Fibroblast of pulmonary artery (primary cell): ENCODE measurements around the gene RBMS1.

Source experiments
- DNase-seq: peaks from one replicate; pipeline ENCODE4 v3.0.0-alpha.2; 2010; ENCODE audit warnings: low read depth
- H3K4me3 ChIP-seq: replicated peaks from 2 replicates; pipeline ENCODE4 v1.5.1; 2011; ENCODE audit warnings: low read depth, mild to moderate bottlenecking, control low read depth, low read length, moderate library complexity
- TF ChIP-seq, protein P1 (sequence below): IDR thresholded peaks from 2 replicates; pipeline ENCODE4 v1.5.1; 2011; ENCODE audit warnings: mild to moderate bottlenecking, control low read depth, low read length, inconsistent platforms; ENCODE audit errors: missing control alignments

RBMS1 gene

DNA sequence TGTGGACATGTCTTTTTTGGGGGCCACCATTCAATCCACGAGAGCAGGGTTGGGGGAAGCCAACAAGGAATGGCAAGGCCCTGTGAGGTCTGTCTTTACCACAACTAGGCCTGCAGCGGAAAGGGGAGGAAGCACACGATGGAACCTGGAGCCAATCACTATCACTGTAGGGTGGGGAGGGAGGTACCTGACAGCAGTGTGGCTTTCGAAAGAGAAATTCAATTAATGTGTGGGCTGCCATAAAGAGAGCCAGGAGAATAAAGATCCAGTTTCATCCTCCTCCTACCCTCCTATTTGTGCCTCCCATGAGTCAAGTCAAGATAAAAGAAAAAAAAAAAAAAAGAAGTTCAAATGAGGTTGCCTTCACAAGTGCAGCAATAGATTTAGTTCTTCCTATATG is 18.9 kb upstream of the RBMS1 start:
- DNase-seq: no peak
- TF ChIP-seq, protein P1, sequence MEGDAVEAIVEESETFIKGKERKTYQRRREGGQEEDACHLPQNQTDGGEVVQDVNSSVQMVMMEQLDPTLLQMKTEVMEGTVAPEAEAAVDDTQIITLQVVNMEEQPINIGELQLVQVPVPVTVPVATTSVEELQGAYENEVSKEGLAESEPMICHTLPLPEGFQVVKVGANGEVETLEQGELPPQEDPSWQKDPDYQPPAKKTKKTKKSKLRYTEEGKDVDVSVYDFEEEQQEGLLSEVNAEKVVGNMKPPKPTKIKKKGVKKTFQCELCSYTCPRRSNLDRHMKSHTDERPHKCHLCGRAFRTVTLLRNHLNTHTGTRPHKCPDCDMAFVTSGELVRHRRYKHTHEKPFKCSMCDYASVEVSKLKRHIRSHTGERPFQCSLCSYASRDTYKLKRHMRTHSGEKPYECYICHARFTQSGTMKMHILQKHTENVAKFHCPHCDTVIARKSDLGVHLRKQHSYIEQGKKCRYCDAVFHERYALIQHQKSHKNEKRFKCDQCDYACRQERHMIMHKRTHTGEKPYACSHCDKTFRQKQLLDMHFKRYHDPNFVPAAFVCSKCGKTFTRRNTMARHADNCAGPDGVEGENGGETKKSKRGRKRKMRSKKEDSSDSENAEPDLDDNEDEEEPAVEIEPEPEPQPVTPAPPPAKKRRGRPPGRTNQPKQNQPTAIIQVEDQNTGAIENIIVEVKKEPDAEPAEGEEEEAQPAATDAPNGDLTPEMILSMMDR: no peak
- H3K4me3 ChIP-seq: no peak overlapping the region

DNA sequence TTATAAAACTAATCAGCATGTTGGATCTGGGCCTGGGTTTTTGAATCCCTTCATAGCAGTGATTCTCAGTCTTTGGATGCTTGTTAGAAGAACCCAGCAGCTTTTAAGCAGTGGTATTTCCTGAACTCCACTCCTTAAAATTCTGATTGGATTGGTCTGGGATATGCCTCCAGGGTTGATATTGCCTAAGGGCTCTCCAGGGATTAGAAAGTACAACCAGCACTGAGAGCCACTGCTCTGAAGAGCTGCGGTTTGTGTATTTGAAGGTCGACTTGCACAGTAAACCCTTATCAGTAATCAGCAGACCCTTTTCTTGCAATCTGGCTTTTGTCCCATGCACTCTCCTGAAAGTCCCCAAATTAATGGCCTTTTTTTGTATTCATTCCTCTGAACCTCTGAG is 17.0 kb upstream of the RBMS1 start:
- no peak overlapping the region for H3K4me3 ChIP-seq
- TF ChIP-seq, protein P1: no peak
- DNase-seq: peak; percentile 64

DNA sequence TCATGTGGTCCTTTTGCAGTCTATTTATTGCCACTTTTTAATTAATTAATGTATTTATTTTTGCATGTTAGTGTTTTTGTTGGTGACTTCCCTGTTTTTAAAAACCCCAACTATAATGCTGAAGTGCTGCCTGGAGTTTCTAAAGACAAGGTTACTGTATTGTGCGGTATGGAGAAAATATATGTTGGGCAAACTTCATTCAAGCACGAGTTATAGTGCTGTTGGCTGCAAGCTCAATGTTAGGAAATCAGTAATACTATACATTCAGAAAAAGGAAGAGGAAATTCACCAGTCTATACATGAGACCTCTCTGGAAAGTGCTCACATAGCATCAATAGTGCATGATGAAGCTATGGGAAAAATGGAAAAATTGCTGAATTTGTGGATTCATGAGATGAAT is 15.4 kb upstream of the RBMS1 start:
- TF ChIP-seq, protein P1: no peak
- no peak overlapping the region for H3K4me3 ChIP-seq
- no peak for DNase-seq

DNA sequence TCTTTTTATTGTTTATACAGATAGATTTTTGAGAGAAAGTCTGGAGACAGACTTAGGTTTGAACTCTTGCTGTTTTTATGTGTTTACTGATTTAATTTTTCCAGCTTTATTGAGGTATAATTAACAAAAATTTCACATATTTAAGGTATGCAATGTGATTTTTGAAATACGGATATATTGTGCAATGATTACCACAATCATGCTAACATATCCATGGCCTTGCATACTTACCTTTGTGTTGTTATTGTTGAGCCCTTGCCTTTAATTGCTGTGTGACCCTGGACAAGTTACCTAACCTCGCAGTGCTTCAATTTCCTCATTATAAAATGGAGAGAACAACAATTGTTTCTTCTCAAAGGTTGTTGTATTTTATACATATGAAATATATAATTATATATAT is 13.9 kb upstream of the RBMS1 start:
- no peak overlapping the region for H3K4me3 ChIP-seq
- no peak for DNase-seq
- TF ChIP-seq, protein P1: no peak

DNA sequence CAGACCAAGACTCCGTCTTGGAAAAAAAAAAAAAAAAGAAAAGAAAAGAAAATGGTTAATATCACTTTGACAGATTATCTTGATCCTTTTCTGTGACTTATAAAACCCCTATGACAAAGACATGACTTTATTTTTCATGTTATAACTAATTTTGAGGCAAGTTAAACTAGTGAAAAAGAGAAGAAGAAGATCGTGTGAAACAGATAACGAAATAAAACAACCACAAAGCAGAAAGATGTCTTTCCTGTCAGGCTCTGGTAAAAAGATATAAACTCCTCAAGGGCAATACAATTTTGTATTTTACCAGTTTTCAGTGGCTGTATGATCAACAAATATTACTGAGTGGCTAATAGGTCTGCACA is 13.4 kb upstream of the RBMS1 start:
- no peak for DNase-seq
- TF ChIP-seq, protein P1: no peak
- H3K4me3 ChIP-seq: no peak overlapping the region

DNA sequence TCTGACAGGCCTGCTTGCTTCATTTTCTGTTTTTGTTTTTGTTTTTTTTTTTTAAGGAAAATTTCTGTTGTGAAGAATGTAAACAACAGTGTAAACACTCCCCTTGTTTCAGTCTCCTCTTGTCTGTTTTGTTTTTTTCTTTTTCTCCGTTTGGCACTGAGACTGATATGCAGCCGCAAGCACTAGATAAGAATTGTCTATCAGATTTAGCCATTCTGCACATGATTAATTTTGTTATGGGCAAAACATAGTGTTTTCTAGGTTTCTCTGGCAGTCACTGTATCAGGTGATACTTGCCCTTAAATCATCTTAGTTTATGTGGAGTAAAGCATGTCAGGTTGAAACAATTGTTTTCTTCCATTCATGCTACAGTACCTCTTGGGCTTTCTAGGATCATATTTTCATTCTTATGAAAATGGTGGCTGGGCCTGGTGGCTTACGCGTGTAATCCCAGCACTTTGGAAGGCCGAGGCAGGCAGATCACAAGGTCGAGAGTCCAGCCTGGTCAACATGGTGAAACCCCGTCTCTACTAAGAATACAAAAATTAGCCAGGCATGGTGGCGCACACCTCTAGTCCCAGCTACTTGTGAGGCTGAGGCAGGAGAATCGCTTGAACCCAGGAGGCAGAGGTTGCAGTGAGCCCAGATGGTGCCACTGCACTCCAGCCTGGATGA is 12.9 kb upstream of the RBMS1 start:
- no peak for DNase-seq
- no peak overlapping the region for H3K4me3 ChIP-seq
- TF ChIP-seq, protein P1: no peak

DNA sequence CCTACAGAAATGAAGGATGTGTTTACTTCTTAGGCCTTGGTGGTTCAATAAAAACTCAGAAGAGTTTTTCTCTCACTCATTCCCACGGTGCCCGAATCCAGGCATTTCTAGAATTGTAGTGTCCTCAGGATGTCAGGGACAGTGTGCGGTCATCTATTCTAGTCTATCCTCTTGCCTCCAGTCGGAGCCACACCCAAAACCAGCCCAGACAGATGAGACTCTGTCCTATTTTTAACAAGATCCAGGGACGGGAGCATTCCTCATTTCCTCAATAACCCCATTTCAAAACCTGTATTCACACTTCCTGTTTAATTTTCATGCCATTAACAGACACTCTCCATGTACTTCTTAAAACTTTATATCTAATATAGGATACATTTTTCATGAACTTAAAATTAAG is 11.6 kb upstream of the RBMS1 start:
- DNase-seq: no peak
- TF ChIP-seq, protein P1: no peak
- no peak overlapping the region for H3K4me3 ChIP-seq
